ENCODE results near the gene CTBS.

Gene CTBS

GRCh38 chr1:84506002-84506728 is 68.1 kb downstream of the CTBS start, which contains the start of the genes GNG5 and SPATA1:
GNG5 (minus strand) TSS chr1:84506581; CDS start chr1:84506091, 490 bp downstream.
SPATA1 (plus strand) TSS chr1:84506386; CDS start chr1:84516360, 9,974 bp downstream.
- Histone ChIP-seq H3K4me2 (ENCODE audit: low read depth, low read length) (peak within 1 kb of the TSS; percentile 69), H3K36me3 (replicated peaks; ENCODE audit: insufficient read depth, low read length) (no peaks in the 10 kb centered on the region), H3K9me3 (replicated peaks; ENCODE audit: insufficient read depth, low read length) (no peaks in the 10 kb centered on the region), H4K20me1 (ENCODE audit: insufficient read depth, low read length) (no peaks in the 10 kb centered on the region), H3F3A (ENCODE audit: insufficient read depth, low read length) (peaks cover 17% of the 10 kb centered on the region; the same call in 1 of the 2 replicates), H3K4me3 (ENCODE audit: low read length) (peak within 1 kb of the TSS; percentile 75), H3K4me1 (ENCODE audit: low read length) (no peaks in the 10 kb centered on the region), H2AFZ (ENCODE audit: low read length) (peak within 1 kb of the TSS; percentile 77), H3K27ac (ENCODE audit: low read length) (peak within 1 kb of the TSS; percentile 76; the same call in 1 of the 2 replicates), H3K79me2 (ENCODE audit: low read length) (peaks cover 44% of the 10 kb centered on the region), H3K9ac (ENCODE audit: low read length) (peak within 1 kb of the TSS; percentile 57), H3K9me2 (replicated peaks; ENCODE audit: insufficient read depth, low read length) (no peaks in the 10 kb centered on the region), H3K27me3 (replicated peaks; ENCODE audit: insufficient read depth, low read length) (no peaks in the 10 kb centered on the region)
- TF ChIP-seq EZH2phosphoT487 (IDR thresholded peaks at IDR 0.05; ENCODE audit: low read length) (no peak), EZH2 (optimal IDR thresholded peaks at IDR 0.05; ENCODE audit: low read depth, low read length) (no peak), CTCF (IDR thresholded peaks at IDR 0.05; ENCODE audit: low read length) (no peak)
- peak; percentile 88 for DNase-seq

GRCh38 chr1:84505493-84506001 is 68.7 kb downstream of the CTBS start:
- Histone ChIP-seq H3K36me3 (replicated peaks; ENCODE audit: insufficient read depth, low read length) (no peaks in the 10 kb centered on the region), H3K27me3 (replicated peaks; ENCODE audit: insufficient read depth, low read length) (no peaks in the 10 kb centered on the region), H3K4me3 (ENCODE audit: low read length) (peak overlapping the region; percentile 75), H3K9me3 (replicated peaks; ENCODE audit: insufficient read depth, low read length) (no peaks in the 10 kb centered on the region), H3K9me2 (replicated peaks; ENCODE audit: insufficient read depth, low read length) (no peaks in the 10 kb centered on the region), H3K4me1 (ENCODE audit: low read length) (no peaks in the 10 kb centered on the region), H4K20me1 (ENCODE audit: insufficient read depth, low read length) (no peaks in the 10 kb centered on the region), H3K9ac (ENCODE audit: low read length) (peak overlapping the region; percentile 57), H2AFZ (ENCODE audit: low read length) (0 out of 2 replicates have a peak overlapping the region, but pooled peaks have one; percentile 17), H3K4me2 (ENCODE audit: low read depth, low read length) (peak overlapping the region; percentile 69; the same call in 1 of the 2 replicates), H3F3A (ENCODE audit: insufficient read depth, low read length) (peaks cover 17% of the 10 kb centered on the region; the same call in 1 of the 2 replicates), H3K79me2 (ENCODE audit: low read length) (peaks cover 50% of the 10 kb centered on the region), H3K27ac (ENCODE audit: low read length) (peak overlapping the region; percentile 76; the same call in 1 of the 2 replicates)
- TF ChIP-seq EZH2 (optimal IDR thresholded peaks at IDR 0.05; ENCODE audit: low read depth, low read length) (no peak), EZH2phosphoT487 (IDR thresholded peaks at IDR 0.05; ENCODE audit: low read length) (no peak), CTCF (IDR thresholded peaks at IDR 0.05; ENCODE audit: low read length) (no peak)
- peak; percentile 29 for DNase-seq

- H3K4me2 ChIP-seq (ENCODE audit: low read depth, low read length), result peak overlapping the region; percentile 69
- no peaks in the 10 kb centered on the region for H3K36me3 ChIP-seq (replicated peaks; ENCODE audit: insufficient read depth, low read length)
- H3K27ac ChIP-seq (ENCODE audit: low read length), result peak overlapping the region; percentile 76; the same call in 1 of the 2 replicates
- H3K79me2 ChIP-seq (ENCODE audit: low read length), result peaks cover 55% of the 10 kb centered on the region
- H4K20me1 ChIP-seq (ENCODE audit: insufficient read depth, low read length), result no peaks in the 10 kb centered on the region
- H3K4me3 ChIP-seq (ENCODE audit: low read length), result peak overlapping the region; percentile 75
- no peak for DNase-seq
- H3K27me3 ChIP-seq (replicated peaks; ENCODE audit: insufficient read depth, low read length), result no peaks in the 10 kb centered on the region
- H3K9me2 ChIP-seq (replicated peaks; ENCODE audit: insufficient read depth, low read length), result no peaks in the 10 kb centered on the region
- TF ChIP-seq EZH2phosphoT487 (IDR thresholded peaks at IDR 0.05; ENCODE audit: low read length), result no peak
- peaks cover 17% of the 10 kb centered on the region; the same call in 1 of the 2 replicates for H3F3A ChIP-seq (ENCODE audit: insufficient read depth, low read length)
- H3K9me3 ChIP-seq (replicated peaks; ENCODE audit: insufficient read depth, low read length), result no peaks in the 10 kb centered on the region
- H2AFZ ChIP-seq (ENCODE audit: low read length), result 0 out of 2 replicates have a peak overlapping the region, but pooled peaks have one; percentile 17
- no peaks in the 10 kb centered on the region for H3K4me1 ChIP-seq (ENCODE audit: low read length)
- peak overlapping the region; percentile 57 for H3K9ac ChIP-seq (ENCODE audit: low read length)
Measured at GRCh38 chr1:84504580-84505492, 69.4 kb downstream of the CTBS start.

Data from MM.1S (cell line).